ENCODE data around the gene CCDC50. TPM values are rescaled to one million over a fixed set of nuclear protein-coding genes. Genes with fewer than 3 reads are reported as not detected.

The CCDC50 gene
- total RNA-seq, 2 experiments from 2014 or later = 31.4 to 43.9 TPM

- no peak for DNase-seq (ENCODE audit: low spot score)
- BruUV-seq (replicated peaks) = no TSS peak
- CTCF ChIA-PET (ENCODE audit: unreplicated experiment) = no interaction called here
- no peaks in the 10 kb centered on the region for H3K4me1 ChIP-seq (ENCODE audit: insufficient read depth, low read length, poor library complexity, severe bottlenecking)
- intact Hi-C loops (cut with micrococcal nuclease; ENCODE audit: unreplicated experiment) = loop anchor here (1.0 kb wide), 1 partner anchor 1027 kb away; no protein-coding TSS in a partner anchor
- POLR2A ChIA-PET = no interaction called here
- H3K9me3 ChIP-seq (ENCODE audit: low read length) = no peaks in the 10 kb centered on the region
- H3K4me2 ChIP-seq (ENCODE audit: low read length) = no peak overlapping the region
- H3K27ac ChIP-seq (ENCODE audit: low read depth, low read length, poor library complexity, severe bottlenecking) = no peak overlapping the region
- H3K79me2 ChIP-seq (ENCODE audit: insufficient read depth, low read depth, low read length) = no peaks in the 10 kb centered on the region
- no peak overlapping the region for H3K4me3 ChIP-seq (ENCODE audit: low read depth, low read length, poor library complexity, severe bottlenecking)
- no peaks in the 10 kb centered on the region for H3K36me3 ChIP-seq (ENCODE audit: insufficient read depth, low read length)
- H2AFZ ChIP-seq (ENCODE audit: low read length) = no peak overlapping the region
- TF ChIP-seq EZH2phosphoT487 (IDR thresholded peaks at IDR 0.05; ENCODE audit: borderline replicate concordance, low read depth, low read length) (no peak), CTCF (conservative IDR thresholded peaks at IDR 0.05; ENCODE audit: low read length) (no peak)
- H4K20me1 ChIP-seq (ENCODE audit: insufficient read depth, low read length) = no peaks in the 10 kb centered on the region
- H3K9me2 ChIP-seq (ENCODE audit: insufficient read depth, low read length) = no peaks in the 10 kb centered on the region
These were observed 88.2 kb downstream of the CCDC50 start for GRCh38 chr3:191417457-191417729.

GRCh38 chr3:191420771-191421170, 91.6 kb downstream of the CCDC50 start:
- TF ChIP-seq EZH2phosphoT487 (IDR thresholded peaks at IDR 0.05; ENCODE audit: borderline replicate concordance, low read depth, low read length) (no peak), CTCF (conservative IDR thresholded peaks at IDR 0.05; ENCODE audit: low read length) (no peak)
- POLR2A ChIA-PET = interaction anchor here (0.6 to 1.1 kb wide), 5 partner anchors 171 to 1028 kb away, joined by 3 read pairs; no protein-coding TSS in a partner anchor
- Histone ChIP-seq H3K4me2 (ENCODE audit: low read length) (no peak overlapping the region), H3K4me3 (ENCODE audit: low read depth, low read length, poor library complexity, severe bottlenecking) (no peak overlapping the region), H3K79me2 (ENCODE audit: insufficient read depth, low read depth, low read length) (no peaks in the 10 kb centered on the region), H3K4me1 (ENCODE audit: insufficient read depth, low read length, poor library complexity, severe bottlenecking) (no peaks in the 10 kb centered on the region), H2AFZ (ENCODE audit: low read length) (no peak overlapping the region), H3K36me3 (ENCODE audit: insufficient read depth, low read length) (no peaks in the 10 kb centered on the region), H3K27ac (ENCODE audit: low read depth, low read length, poor library complexity, severe bottlenecking) (no peak overlapping the region), H4K20me1 (ENCODE audit: insufficient read depth, low read length) (no peaks in the 10 kb centered on the region), H3K9me2 (ENCODE audit: insufficient read depth, low read length) (no peaks in the 10 kb centered on the region), H3K9me3 (ENCODE audit: low read length) (no peaks in the 10 kb centered on the region)
- intact Hi-C loops (cut with micrococcal nuclease; ENCODE audit: unreplicated experiment) = no loop called here
- CTCF ChIA-PET (ENCODE audit: unreplicated experiment) = no interaction called here
- DNase-seq (ENCODE audit: low spot score) = no peak
- BruUV-seq (replicated peaks) = no TSS peak

GRCh38 chr3:191424881-191425280, 95.7 kb downstream of the CCDC50 start:
- H3K9me3 ChIP-seq (ENCODE audit: low read length) = no peaks in the 10 kb centered on the region
- H3K36me3 ChIP-seq (ENCODE audit: insufficient read depth, low read length) = no peaks in the 10 kb centered on the region
- ChIA-PET POLR2A (interaction anchor here (0.6 to 1.2 kb wide), 2 partner anchors 86 to 192 kb away, joined by 4 to 8 read pairs; no protein-coding TSS in a partner anchor), CTCF (ENCODE audit: unreplicated experiment) (interaction anchor here (0.6 kb wide), 1 partner anchor 1019 kb away, joined by 3 read pairs; no protein-coding TSS in a partner anchor)
- no peak overlapping the region for H3K4me3 ChIP-seq (ENCODE audit: low read depth, low read length, poor library complexity, severe bottlenecking)
- DNase-seq (ENCODE audit: low spot score) = no peak
- no peaks in the 10 kb centered on the region for H3K4me1 ChIP-seq (ENCODE audit: insufficient read depth, low read length, poor library complexity, severe bottlenecking)
- intact Hi-C loops (cut with micrococcal nuclease; ENCODE audit: unreplicated experiment) = no loop called here
- no TSS peak for BruUV-seq (replicated peaks)
- no peaks in the 10 kb centered on the region for H3K9me2 ChIP-seq (ENCODE audit: insufficient read depth, low read length)
- no peak overlapping the region for H3K4me2 ChIP-seq (ENCODE audit: low read length)
- TF ChIP-seq CTCF (conservative IDR thresholded peaks at IDR 0.05; ENCODE audit: low read length) (no peak), EZH2phosphoT487 (IDR thresholded peaks at IDR 0.05; ENCODE audit: borderline replicate concordance, low read depth, low read length) (no peak)
- H2AFZ ChIP-seq (ENCODE audit: low read length) = no peak overlapping the region
- H4K20me1 ChIP-seq (ENCODE audit: insufficient read depth, low read length) = no peaks in the 10 kb centered on the region
- no peak overlapping the region for H3K27ac ChIP-seq (ENCODE audit: low read depth, low read length, poor library complexity, severe bottlenecking)
- no peaks in the 10 kb centered on the region for H3K79me2 ChIP-seq (ENCODE audit: insufficient read depth, low read depth, low read length)
